H1 (cell line): ENCODE results near the gene HMGCS2. TPM values are rescaled to one million over a fixed set of nuclear protein-coding genes. Genes with fewer than 3 reads are reported as not detected.

Experiments used
- EZH2 ChIP-seq: fragments of 200-600 bp; sonication (generic); IDR thresholded peaks from 2 replicates; pipeline ENCODE4 v1.7.1; 2012; ENCODE audit warnings: low read depth, mild to moderate bottlenecking, moderate library complexity, low read length, inconsistent platforms; ENCODE audit not compliant: severe bottlenecking
- FOSL1 ChIP-seq: IDR thresholded peaks from 2 replicates; pipeline ENCODE4 v1.6.1; 2011; ENCODE audit warnings: mild to moderate bottlenecking, low read depth, low read length, moderate library complexity; ENCODE audit not compliant: insufficient read depth
- GABPA ChIP-seq: IDR thresholded peaks from 2 replicates; pipeline ENCODE4 v1.6.1; 2011; ENCODE audit warnings: mild to moderate bottlenecking, low read length, moderate library complexity, borderline replicate concordance; ENCODE audit not compliant: insufficient read depth
- RNF2 ChIP-seq: fragments of 200-900, 300-1000 bp; sonication (generic); IDR thresholded peaks from 2 replicates; pipeline ENCODE4 v1.7.1; 2016; ENCODE audit warnings: borderline replicate concordance, low read depth, mild to moderate bottlenecking, antibody characterized with exemption, low read length; ENCODE audit not compliant: poor library complexity, severe bottlenecking; ENCODE audit errors: missing control alignments
- polyA plus RNA-seq, 7 experiments: library from polyadenylated mRNA; depleted of rRNA in 3 of 7; stranded (reverse) in 5 of 7; unstranded in 2 of 7; fragments of >200 nt in 5 of 7; fragments of 200-250 nt in 2 of 7; gene quantifications; 1 replicate in 5 of 7; 2 replicates in 1 of 7; 4 replicates in 1 of 7; pipeline versions ENCODE4 v1.2.1 to v1.2.3, GENCODE V29; 2011 to 2013; ENCODE audit warnings: missing spikeins in 2 of 7, mixed read lengths in 2 of 7
- total RNA-seq: library from RNA; stranded (reverse); fragmentation: NEBNext Ultra II Directional; extraction: Animal tissue kit (Norgen Biotek cat#: 25700); gene quantifications from 2 replicates; pipeline ENCODE4 v1.2.1, GENCODE V29; 2021

HMGCS2 gene
- total and polyA plus RNA-seq, 2 of the 8 experiments (the other 6 are each of a cell fraction or from before 2014, with no cell fraction given), result not detected

- TF ChIP-seq RNF2 (no peak), EZH2 (no peak), GABPA (no peak), FOSL1 (no peak)
- TF ChIP-seq, all 59 proteins: peak for 0
Observed at GRCh38 chr1:119702384-119702783, 66.3 kb downstream of the HMGCS2 start (continued).
